Neural crest cell (in vitro differentiated cells): ENCODE data around the gene OTOG. TPM values are rescaled to one million over a fixed set of nuclear protein-coding genes. Genes with fewer than 3 reads are reported as not detected.

ENCODE experiments used
- DNase-seq: peaks from one replicate; pipeline ENCODE4 v3.0.0; 2021; ENCODE audit warnings: low read depth, mixed read lengths, low spot score
- H3K27ac Mint-ChIP-seq: one replicate; pipeline ENCODE4 v1.8.0; 2021; ENCODE audit warnings: mild to moderate bottlenecking, mixed read lengths; ENCODE audit not compliant: unreplicated experiment
- H3K27me3 Mint-ChIP-seq: 2 replicates; pipeline ENCODE4 v1.8.0; 2021; ENCODE audit warnings: low read depth, mild to moderate bottlenecking, mixed read lengths
- H3K36me3 Mint-ChIP-seq: 2 replicates; pipeline ENCODE4 v1.8.0; 2021; ENCODE audit warnings: low read depth, mild to moderate bottlenecking, mixed read lengths
- H3K4me1 Mint-ChIP-seq: 2 replicates; pipeline ENCODE4 v1.8.0; 2021; ENCODE audit warnings: mixed read lengths
- H3K4me3 Mint-ChIP-seq: one replicate; pipeline ENCODE4 v1.8.0; 2021; ENCODE audit warnings: mild to moderate bottlenecking, mixed read lengths
- H3K9me3 Mint-ChIP-seq: 2 replicates; pipeline ENCODE4 v1.8.0; 2021; ENCODE audit warnings: mixed read lengths
- CTCF ChIP-seq: fragments of 200-600 bp; sonication (generic); conservative IDR thresholded peaks from 2 replicates; pipeline ENCODE4 v1.5.0; 2021; ENCODE audit warnings: antibody characterized with exemption, mild to moderate bottlenecking
- total RNA-seq: library from RNA; stranded (reverse); gene quantifications from 2 replicates; pipeline ENCODE4 v1.2.1, GENCODE V29; 2021

Gene OTOG
- total RNA-seq, 1 donor from 2014 or later = not detected

- H3K9me3 Mint-ChIP-seq = peaks cover 4% of the 10 kb centered on the region
- TF ChIP-seq CTCF = no peak
- no peak for DNase-seq
- peak overlapping the region; percentile 59 for H3K27ac Mint-ChIP-seq
- no peaks in the 10 kb centered on the region for H3K36me3 Mint-ChIP-seq
- peaks cover 20% of the 10 kb centered on the region for H3K4me1 Mint-ChIP-seq
- H3K27me3 Mint-ChIP-seq = peaks cover 37% of the 10 kb centered on the region
- H3K4me3 Mint-ChIP-seq = no peak overlapping the region
Observed at GRCh38 chr11:17650127-17650911, 103.3 kb downstream of the OTOG start.

GRCh38 chr11:17651061-17651460 is 104.0 kb downstream of the OTOG start:
- TF ChIP-seq CTCF = no peak
- peaks cover 20% of the 10 kb centered on the region for H3K4me1 Mint-ChIP-seq
- H3K27me3 Mint-ChIP-seq = peaks cover 40% of the 10 kb centered on the region
- DNase-seq = no peak
- peaks cover 3% of the 10 kb centered on the region for H3K36me3 Mint-ChIP-seq
- H3K9me3 Mint-ChIP-seq = peaks cover 7% of the 10 kb centered on the region
- H3K27ac Mint-ChIP-seq = peak overlapping the region; percentile 69
- no peak overlapping the region for H3K4me3 Mint-ChIP-seq

- Mint-ChIP-seq H3K9me3 (peaks cover 7% of the 10 kb centered on the region), H3K36me3 (peaks cover 3% of the 10 kb centered on the region), H3K4me1 (peaks cover 20% of the 10 kb centered on the region), H3K27ac (no peak overlapping the region), H3K4me3 (no peak overlapping the region), H3K27me3 (peaks cover 40% of the 10 kb centered on the region)
- no peak for TF ChIP-seq CTCF
- DNase-seq = no peak
Observed at GRCh38 chr11:17651681-17652080, 104.6 kb downstream of the OTOG start.

GRCh38 chr11:17652556-17652955 is 105.5 kb downstream of the OTOG start:
- DNase-seq = no peak
- Mint-ChIP-seq H3K9me3 (peaks cover 7% of the 10 kb centered on the region), H3K27ac (no peak overlapping the region), H3K4me1 (peaks cover 20% of the 10 kb centered on the region), H3K27me3 (peaks cover 45% of the 10 kb centered on the region), H3K4me3 (no peak overlapping the region), H3K36me3 (peaks cover 6% of the 10 kb centered on the region)
- TF ChIP-seq CTCF = no peak

- Mint-ChIP-seq H3K27ac (no peak overlapping the region), H3K4me3 (no peak overlapping the region), H3K27me3 (peaks cover 54% of the 10 kb centered on the region), H3K4me1 (peaks cover 20% of the 10 kb centered on the region), H3K36me3 (peaks cover 6% of the 10 kb centered on the region), H3K9me3 (peaks cover 3% of the 10 kb centered on the region)
- no peak for DNase-seq
- no peak for TF ChIP-seq CTCF
Observed at GRCh38 chr11:17653611-17654010, 106.6 kb downstream of the OTOG start.
